ENCODE results near the gene TMEM132D.

GRCh38 chr12:129163861-129164260, 740.0 kb downstream of the TMEM132D start:
- TF ChIP-seq POLR2AphosphoS5 (IDR thresholded peaks at IDR 0.05; ENCODE audit: insufficient read depth in 1 of 2, low read depth in 1 of 2) (no peak), CTCF (IDR thresholded peaks at IDR 0.05) (no peak)

All from vagina (tissue), 2 donors.